NCI-H2107 (cell line): ENCODE results near the gene ZBTB20.

Source experiments
- DNase-seq: peaks from one replicate; lab custom pipeline; 2025; lab: John Stamatoyannopoulos, UW

Gene ZBTB20

GRCh38 chr3:114329823-114330222 is 817.3 kb downstream of the ZBTB20 start:
- DNase-seq = no peak

- no peak for DNase-seq
Measured at GRCh38 chr3:114328345-114328744, 818.7 kb downstream of the ZBTB20 start.

GRCh38 chr3:114327665-114328064 is 819.4 kb downstream of the ZBTB20 start:
- no peak for DNase-seq

GRCh38 chr3:114323546-114324254 is 823.4 kb downstream of the ZBTB20 start:
- DNase-seq = no peak

- no peak for DNase-seq
Measured at GRCh38 chr3:114320246-114320645, 826.8 kb downstream of the ZBTB20 start.

GRCh38 chr3:114319453-114319852 is 827.6 kb downstream of the ZBTB20 start:
- DNase-seq = peak; percentile 71

GRCh38 chr3:114318295-114318694 is 828.8 kb downstream of the ZBTB20 start:
- DNase-seq = no peak

- DNase-seq = no peak
Measured at GRCh38 chr3:114314282-114314681, 832.8 kb downstream of the ZBTB20 start.

- DNase-seq = no peak
Measured at GRCh38 chr3:114313426-114313825, 833.7 kb downstream of the ZBTB20 start.

- no peak for DNase-seq
Measured at GRCh38 chr3:114310695-114311094, 836.4 kb downstream of the ZBTB20 start.

- no peak for DNase-seq
Measured at GRCh38 chr3:114308830-114309229, 838.3 kb downstream of the ZBTB20 start.

- no peak for DNase-seq
Measured at GRCh38 chr3:114308377-114308776, 838.7 kb downstream of the ZBTB20 start.

GRCh38 chr3:114307832-114308231 is 839.3 kb downstream of the ZBTB20 start:
- no peak for DNase-seq

- DNase-seq = no peak
Measured at GRCh38 chr3:114307222-114307830, 839.8 kb downstream of the ZBTB20 start.

- DNase-seq = no peak
Measured at GRCh38 chr3:114299941-114300624, 847.0 kb downstream of the ZBTB20 start.

- no peak for DNase-seq
Measured at GRCh38 chr3:114299421-114299820, 847.7 kb downstream of the ZBTB20 start.

- DNase-seq = no peak
Measured at GRCh38 chr3:114295946-114296345, 851.1 kb downstream of the ZBTB20 start.

- no peak for DNase-seq
Measured at GRCh38 chr3:114294940-114295480, 852.1 kb downstream of the ZBTB20 start.

- DNase-seq = no peak
Measured at GRCh38 chr3:114293838-114294535, 853.1 kb downstream of the ZBTB20 start, which contains the start of gene TIGIT. Gene TIGIT, plus strand, starts transcription at chr3:114294028. Its CDS starts 34 bp downstream, at chr3:114294062.

- peak; percentile 76 for DNase-seq
Measured at GRCh38 chr3:114290911-114291901, 855.9 kb downstream of the ZBTB20 start.

GRCh38 chr3:114286266-114286665 is 860.8 kb downstream of the ZBTB20 start:
- DNase-seq = no peak
